ENCODE data around the gene IL15RA. TPM values are rescaled to one million over a fixed set of nuclear protein-coding genes. Genes with fewer than 3 reads are reported as not detected.

IL15RA gene
- total and polyA plus RNA-seq, 2 of the 8 experiments (the other 6 are each of a cell fraction or from before 2014, with no cell fraction given) = 1.3 to 1.4 TPM

- Histone ChIP-seq H3K27me3 (replicated peaks in 1 of 4; ENCODE audit: control insufficient read depth in 3 of 4, extremely low read depth in 1 of 4, insufficient read depth in 3 of 4, low read length in 3 of 4) (peaks cover 3 to 18% (median 17%) of the 10 kb centered on the region in 4 experiments), H3K14ac (ENCODE audit: insufficient read length) (no peak overlapping the region), H2AFZ (ENCODE audit: low read length) (no peak overlapping the region), H4K20me1 (replicated peaks in 1 of 2; ENCODE audit: control insufficient read depth in 1 of 2, insufficient read depth in 2 of 2, low read length in 2 of 2) (peaks cover 0 to 2% of the 10 kb centered on the region in 2 experiments), H3K4me3 (ENCODE audit: extremely low read depth in 1 of 4, insufficient read depth in 2 of 4, low read depth in 3 of 4, low read length in 4 of 4) (no peak overlapping the region), H2BK20ac (ENCODE audit: low read length) (no peak overlapping the region), H3K23me2 (ENCODE audit: low read depth, low read length) (peaks cover 5% of the 10 kb centered on the region), H2BK15ac (ENCODE audit: low read length) (no peak overlapping the region), H4K91ac (replicated peaks; ENCODE audit: insufficient read length, low read length) (no peak overlapping the region), H3K4me2 (ENCODE audit: insufficient read depth in 1 of 2, low read depth in 2 of 2, low read length in 2 of 2) (no peak overlapping the region), H3K27ac (ENCODE audit: low read depth, low read length) (no peak overlapping the region), H3K56ac (replicated peaks; ENCODE audit: insufficient read length, low read depth, low read length) (no peak overlapping the region), H3K18ac (ENCODE audit: extremely low read depth, low read length) (no peak overlapping the region), H3K4me1 (replicated peaks in 1 of 4; ENCODE audit: control insufficient read depth in 3 of 4, insufficient read depth in 4 of 4, low read length in 3 of 4) (no peaks in the 10 kb centered on the region; a peak in 1 of 7 replicates), H3K79me1 (ENCODE audit: low read depth, low read length) (no peaks in the 10 kb centered on the region; the same call in 1 of the 2 replicates), H2BK12ac (ENCODE audit: low read depth, low read length) (no peak overlapping the region), H3K9ac (replicated peaks in 1 of 4; ENCODE audit: extremely low read depth in 1 of 4, low read depth in 3 of 4, low read length in 3 of 4) (no peak overlapping the region), H4K8ac (ENCODE audit: extremely low read depth, insufficient read depth, low read length) (no peak overlapping the region), H3K79me2 (ENCODE audit: control insufficient read depth in 1 of 2, insufficient read depth in 2 of 2, low read length in 2 of 2) (no peaks in the 10 kb centered on the region), H3K36me3 (ENCODE audit: control insufficient read depth in 2 of 4, insufficient read depth in 4 of 4, low read length in 3 of 4) (no peaks in the 10 kb centered on the region), H3K9me3 (ENCODE audit: insufficient read depth in 2 of 2, low read depth in 1 of 2, low read length in 1 of 2) (no peaks in the 10 kb centered on the region), H4K5ac (ENCODE audit: insufficient read length, low read depth, low read length) (no peak overlapping the region), H2BK5ac (ENCODE audit: low read depth, low read length) (no peak overlapping the region), H3K23ac (ENCODE audit: insufficient read length) (no peak overlapping the region), H2BK120ac (replicated peaks; ENCODE audit: low read depth, low read length) (no peak overlapping the region), H2AK5ac (ENCODE audit: low read depth, low read length) (no peak overlapping the region), H3K4ac (replicated peaks; ENCODE audit: insufficient read length, low read depth, low read length) (no peak overlapping the region)
- TF ChIP-seq KDM1A (IDR thresholded peaks at IDR 0.05; ENCODE audit: borderline replicate concordance, low read length) (no peak), SRF (IDR thresholded peaks at IDR 0.05; ENCODE audit: low read depth, low read length) (no peak), KDM4A (IDR thresholded peaks at IDR 0.05; ENCODE audit: low read depth, low read length, severe bottlenecking) (no peak), JUND (IDR thresholded peaks at IDR 0.05; ENCODE audit: low read length) (no peak)
- CTCF ChIA-PET (ENCODE audit: partially characterized antibody) = interaction anchor here (1.6 kb wide), 1 partner anchor 11 kb away, joined by 7 read pairs; no protein-coding TSS in a partner anchor
- WGBS, 2 experiments (ENCODE audit: extremely low coverage in 1 of 2, insufficient coverage in 1 of 2, insufficient read length in 1 of 2, insufficient replicate concordance in 2 of 2, low coverage in 1 of 2, low lambda C conversion rate in 2 of 2, missing lambda C conversion rate in 1 of 2) = 89% methylated on average over 4 of the region's 4 CpGs; no CpG with 5 or more reads in 1 of the 2 experiments
- FAIRE-seq = no peak
- POLR2A ChIA-PET (ENCODE audit: partially characterized antibody) = no interaction called here
- no peak for DNase-seq (ENCODE audit: low read depth in 1 of 2, low spot score in 2 of 2)
These were observed 5.5 kb downstream of the IL15RA start for GRCh38 chr10:5971886-5972285.
